ENCODE measurements around the gene KREMEN1. TPM values are rescaled to one million over a fixed set of nuclear protein-coding genes. Genes with fewer than 3 reads are reported as not detected.

The KREMEN1 gene
- total and polyA plus RNA-seq, 2 experiments from 2014 or later = 1.8 to 3.8 TPM

- no peaks in the 10 kb centered on the region for H3K79me2 ChIP-seq (replicated peaks; ENCODE audit: insufficient read depth)
- ATAC-seq (no peak), DNase-seq (ENCODE audit: low spot score) (no peak)
- no peaks in the 10 kb centered on the region for H3K36me3 ChIP-seq (ENCODE audit: insufficient read depth)
- peaks cover 22% of the 10 kb centered on the region for H3K9me3 Mint-ChIP-seq
- TF ChIP-seq CTCF (conservative IDR thresholded peaks at IDR 0.05; ENCODE audit: low read depth in 2 of 2) = no peak
- TF ChIP-seq EZH2 (IDR thresholded peaks at IDR 0.05; ENCODE audit: low read depth, unreplicated experiment) = no peak
- TF ChIP-seq NANOG (IDR thresholded peaks at IDR 0.05; ENCODE audit: borderline replicate concordance) = no peak
- TF ChIP-seq CREB1 (CRISPR knock-in tag; IDR thresholded peaks at IDR 0.05; ENCODE audit: low read depth) = no peak
- no peak for TF ChIP-seq ZNF114 (CRISPR knock-in tag; IDR thresholded peaks at IDR 0.05)
- TF ChIP-seq EZH2phosphoT487 (IDR thresholded peaks at IDR 0.05; ENCODE audit: unreplicated experiment) = no peak
- no peak for TF ChIP-seq REST (IDR thresholded peaks at IDR 0.05; ENCODE audit: unreplicated experiment)
- TF ChIP-seq ZNF331 (CRISPR knock-in tag; IDR thresholded peaks at IDR 0.05; ENCODE audit: low read depth) = no peak
- TF ChIP-seq, protein P1, sequence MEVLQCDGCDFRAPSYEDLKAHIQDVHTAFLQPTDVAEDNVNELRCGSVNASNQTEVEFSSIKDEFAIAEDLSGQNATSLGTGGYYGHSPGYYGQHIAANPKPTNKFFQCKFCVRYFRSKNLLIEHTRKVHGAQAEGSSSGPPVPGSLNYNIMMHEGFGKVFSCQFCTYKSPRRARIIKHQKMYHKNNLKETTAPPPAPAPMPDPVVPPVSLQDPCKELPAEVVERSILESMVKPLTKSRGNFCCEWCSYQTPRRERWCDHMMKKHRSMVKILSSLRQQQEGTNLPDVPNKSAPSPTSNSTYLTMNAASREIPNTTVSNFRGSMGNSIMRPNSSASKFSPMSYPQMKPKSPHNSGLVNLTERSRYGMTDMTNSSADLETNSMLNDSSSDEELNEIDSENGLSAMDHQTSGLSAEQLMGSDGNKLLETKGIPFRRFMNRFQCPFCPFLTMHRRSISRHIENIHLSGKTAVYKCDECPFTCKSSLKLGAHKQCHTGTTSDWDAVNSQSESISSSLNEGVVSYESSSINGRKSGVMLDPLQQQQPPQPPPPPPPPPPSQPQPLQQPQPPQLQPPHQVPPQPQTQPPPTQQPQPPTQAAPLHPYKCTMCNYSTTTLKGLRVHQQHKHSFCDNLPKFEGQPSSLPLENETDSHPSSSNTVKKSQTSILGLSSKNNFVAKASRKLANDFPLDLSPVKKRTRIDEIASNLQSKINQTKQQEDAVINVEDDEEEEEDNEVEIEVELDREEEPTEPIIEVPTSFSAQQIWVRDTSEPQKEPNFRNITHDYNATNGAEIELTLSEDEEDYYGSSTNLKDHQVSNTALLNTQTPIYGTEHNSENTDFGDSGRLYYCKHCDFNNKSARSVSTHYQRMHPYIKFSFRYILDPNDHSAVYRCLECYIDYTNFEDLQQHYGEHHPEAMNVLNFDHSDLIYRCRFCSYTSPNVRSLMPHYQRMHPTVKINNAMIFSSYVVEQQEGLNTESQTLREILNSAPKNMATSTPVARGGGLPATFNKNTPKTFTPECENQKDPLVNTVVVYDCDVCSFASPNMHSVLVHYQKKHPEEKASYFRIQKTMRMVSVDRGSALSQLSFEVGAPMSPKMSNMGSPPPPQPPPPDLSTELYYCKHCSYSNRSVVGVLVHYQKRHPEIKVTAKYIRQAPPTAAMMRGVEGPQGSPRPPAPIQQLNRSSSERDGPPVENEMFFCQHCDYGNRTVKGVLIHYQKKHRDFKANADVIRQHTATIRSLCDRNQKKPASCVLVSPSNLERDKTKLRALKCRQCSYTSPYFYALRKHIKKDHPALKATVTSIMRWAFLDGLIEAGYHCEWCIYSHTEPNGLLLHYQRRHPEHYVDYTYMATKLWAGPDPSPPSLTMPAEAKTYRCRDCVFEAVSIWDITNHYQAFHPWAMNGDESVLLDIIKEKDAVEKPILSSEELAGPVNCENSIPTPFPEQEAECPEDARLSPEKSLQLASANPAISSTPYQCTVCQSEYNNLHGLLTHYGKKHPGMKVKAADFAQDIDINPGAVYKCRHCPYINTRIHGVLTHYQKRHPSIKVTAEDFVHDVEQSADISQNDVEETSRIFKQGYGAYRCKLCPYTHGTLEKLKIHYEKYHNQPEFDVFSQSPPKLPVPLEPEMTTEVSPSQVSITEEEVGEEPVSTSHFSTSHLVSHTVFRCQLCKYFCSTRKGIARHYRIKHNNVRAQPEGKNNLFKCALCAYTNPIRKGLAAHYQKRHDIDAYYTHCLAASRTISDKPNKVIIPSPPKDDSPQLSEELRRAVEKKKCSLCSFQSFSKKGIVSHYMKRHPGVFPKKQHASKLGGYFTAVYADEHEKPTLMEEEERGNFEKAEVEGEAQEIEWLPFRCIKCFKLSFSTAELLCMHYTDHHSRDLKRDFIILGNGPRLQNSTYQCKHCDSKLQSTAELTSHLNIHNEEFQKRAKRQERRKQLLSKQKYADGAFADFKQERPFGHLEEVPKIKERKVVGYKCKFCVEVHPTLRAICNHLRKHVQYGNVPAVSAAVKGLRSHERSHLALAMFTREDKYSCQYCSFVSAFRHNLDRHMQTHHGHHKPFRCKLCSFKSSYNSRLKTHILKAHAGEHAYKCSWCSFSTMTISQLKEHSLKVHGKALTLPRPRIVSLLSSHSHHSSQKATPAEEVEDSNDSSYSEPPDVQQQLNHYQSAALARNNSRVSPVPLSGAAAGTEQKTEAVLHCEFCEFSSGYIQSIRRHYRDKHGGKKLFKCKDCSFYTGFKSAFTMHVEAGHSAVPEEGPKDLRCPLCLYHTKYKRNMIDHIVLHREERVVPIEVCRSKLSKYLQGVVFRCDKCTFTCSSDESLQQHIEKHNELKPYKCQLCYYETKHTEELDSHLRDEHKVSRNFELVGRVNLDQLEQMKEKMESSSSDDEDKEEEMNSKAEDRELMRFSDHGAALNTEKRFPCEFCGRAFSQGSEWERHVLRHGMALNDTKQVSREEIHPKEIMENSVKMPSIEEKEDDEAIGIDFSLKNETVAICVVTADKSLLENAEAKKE (CRISPR knock-in tag; IDR thresholded peaks at IDR 0.05) = no peak
- no peak for TF ChIP-seq JUNB (IDR thresholded peaks at IDR 0.05; ENCODE audit: unreplicated experiment)
- no peak for TF ChIP-seq STAT1 (IDR thresholded peaks at IDR 0.05; ENCODE audit: unreplicated experiment)
- TF ChIP-seq, protein P2, sequence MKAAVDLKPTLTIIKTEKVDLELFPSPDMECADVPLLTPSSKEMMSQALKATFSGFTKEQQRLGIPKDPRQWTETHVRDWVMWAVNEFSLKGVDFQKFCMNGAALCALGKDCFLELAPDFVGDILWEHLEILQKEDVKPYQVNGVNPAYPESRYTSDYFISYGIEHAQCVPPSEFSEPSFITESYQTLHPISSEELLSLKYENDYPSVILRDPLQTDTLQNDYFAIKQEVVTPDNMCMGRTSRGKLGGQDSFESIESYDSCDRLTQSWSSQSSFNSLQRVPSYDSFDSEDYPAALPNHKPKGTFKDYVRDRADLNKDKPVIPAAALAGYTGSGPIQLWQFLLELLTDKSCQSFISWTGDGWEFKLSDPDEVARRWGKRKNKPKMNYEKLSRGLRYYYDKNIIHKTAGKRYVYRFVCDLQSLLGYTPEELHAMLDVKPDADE (IDR thresholded peaks at IDR 0.05) = no peak
- no peak for TF ChIP-seq POLR2AphosphoS5 (IDR thresholded peaks at IDR 0.05; ENCODE audit: low read depth)
- no peaks in the 10 kb centered on the region for H3K4me1 Mint-ChIP-seq
- no peak overlapping the region for H3K27ac ChIP-seq (ENCODE audit: low read depth)
- 0 out of 2 replicates have a peak, but pooled peaks cover 3% of the 10 kb centered on the region for H3K9me2 ChIP-seq (ENCODE audit: insufficient read depth)
- no peaks in the 10 kb centered on the region for H3K27me3 ChIP-seq (ENCODE audit: insufficient read depth)
- H3F3A ChIP-seq (replicated peaks; ENCODE audit: low read depth) = no peaks in the 10 kb centered on the region
- no peak overlapping the region for H2AFZ ChIP-seq
- H3K27me3 Mint-ChIP-seq (ENCODE audit: insufficient read depth, low read depth, poor library complexity) = peaks cover 12% of the 10 kb centered on the region
- no peak overlapping the region for H3K4me2 ChIP-seq
- H3K36me3 Mint-ChIP-seq (ENCODE audit: low read depth) = peaks cover 6% of the 10 kb centered on the region; the same call in 2 of the 3 replicates
- no peak overlapping the region for H3K27ac Mint-ChIP-seq
- no peaks in the 10 kb centered on the region for H4K20me1 ChIP-seq (replicated peaks; ENCODE audit: insufficient read depth)
- no peak overlapping the region for H3K4me3 ChIP-seq
- no peaks in the 10 kb centered on the region for H3K4me1 ChIP-seq (ENCODE audit: insufficient read depth)
- no peak overlapping the region for H3K4me3 Mint-ChIP-seq
These were observed 98.9 kb downstream of the KREMEN1 start for GRCh38 chr22:29171721-29172120.
